Measurements from ENCODE around the gene DCANP1. TPM values are rescaled to one million over a fixed set of nuclear protein-coding genes. Genes with fewer than 3 reads are reported as not detected.

Gene DCANP1
- total and polyA plus RNA-seq, 2 donors (not counting 1 experiment from before 2014, with no cell fraction given), result not detected

- Mint-ChIP-seq H3K4me3 (no peak overlapping the region), H3K9me3 (ENCODE audit: insufficient read depth) (no peaks in the 10 kb centered on the region), H3K4me1 (no peaks in the 10 kb centered on the region), H3K27me3 (peaks cover 30% of the 10 kb centered on the region), H3K27ac (no peak overlapping the region)
- intact Hi-C loops (cut with micrococcal nuclease), result no loop called here
- TF ChIP-seq, protein P1, sequence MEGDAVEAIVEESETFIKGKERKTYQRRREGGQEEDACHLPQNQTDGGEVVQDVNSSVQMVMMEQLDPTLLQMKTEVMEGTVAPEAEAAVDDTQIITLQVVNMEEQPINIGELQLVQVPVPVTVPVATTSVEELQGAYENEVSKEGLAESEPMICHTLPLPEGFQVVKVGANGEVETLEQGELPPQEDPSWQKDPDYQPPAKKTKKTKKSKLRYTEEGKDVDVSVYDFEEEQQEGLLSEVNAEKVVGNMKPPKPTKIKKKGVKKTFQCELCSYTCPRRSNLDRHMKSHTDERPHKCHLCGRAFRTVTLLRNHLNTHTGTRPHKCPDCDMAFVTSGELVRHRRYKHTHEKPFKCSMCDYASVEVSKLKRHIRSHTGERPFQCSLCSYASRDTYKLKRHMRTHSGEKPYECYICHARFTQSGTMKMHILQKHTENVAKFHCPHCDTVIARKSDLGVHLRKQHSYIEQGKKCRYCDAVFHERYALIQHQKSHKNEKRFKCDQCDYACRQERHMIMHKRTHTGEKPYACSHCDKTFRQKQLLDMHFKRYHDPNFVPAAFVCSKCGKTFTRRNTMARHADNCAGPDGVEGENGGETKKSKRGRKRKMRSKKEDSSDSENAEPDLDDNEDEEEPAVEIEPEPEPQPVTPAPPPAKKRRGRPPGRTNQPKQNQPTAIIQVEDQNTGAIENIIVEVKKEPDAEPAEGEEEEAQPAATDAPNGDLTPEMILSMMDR (IDR thresholded peaks at IDR 0.05), result no peak
- TF ChIP-seq EZH2 (IDR thresholded peaks at IDR 0.05; ENCODE audit: borderline replicate concordance, insufficient read depth, low read depth, low read length, poor library complexity, severe bottlenecking), result no peak
- no peaks in the 10 kb centered on the region for H3K79me2 ChIP-seq (ENCODE audit: control insufficient read depth, insufficient read depth, low read length)
- H4K20me1 ChIP-seq (ENCODE audit: control insufficient read depth, insufficient read depth, low read length, poor library complexity, severe bottlenecking), result no peaks in the 10 kb centered on the region
- no peak overlapping the region for H2AFZ ChIP-seq (ENCODE audit: insufficient read depth, low read depth, low read length, poor library complexity, severe bottlenecking)
- WGBS (ENCODE audit: insufficient coverage), result 84% methylated on average over 14 of the region's 14 CpGs
- H3K9ac ChIP-seq (ENCODE audit: low read length), result no peak overlapping the region
- ChIA-PET CTCF (no interaction called here), POLR2A (no interaction called here)
- no peak for ATAC-seq (ENCODE audit: low read depth)
- no peak overlapping the region for H3K4me2 ChIP-seq (replicated peaks; ENCODE audit: low read depth, low read length, poor library complexity, severe bottlenecking)
- no peak overlapping the region for H3K27ac ChIP-seq (ENCODE audit: low read length in 2 of 2)
- no peaks in the 10 kb centered on the region for H3K4me1 ChIP-seq (ENCODE audit: control insufficient read depth in 2 of 2, insufficient read depth in 2 of 2, low read length in 2 of 2)
- no peak overlapping the region for H3K4me3 ChIP-seq (ENCODE audit: control extremely low read depth in 1 of 5, extremely low read depth in 1 of 5, insufficient read depth in 1 of 5, low read depth in 2 of 5, low read length in 4 of 5)
- peaks cover 0 to 3% (median 0%) of the 10 kb centered on the region in 4 experiments for H3K27me3 ChIP-seq (replicated peaks in 1 of 4; ENCODE audit: control extremely low read depth in 1 of 4, control insufficient read depth in 3 of 4, insufficient read depth in 4 of 4, low read length in 3 of 4)
- no peaks in the 10 kb centered on the region for H3K36me3 ChIP-seq (replicated peaks in 1 of 2; ENCODE audit: control extremely low read depth in 1 of 2, control insufficient read depth in 1 of 2, extremely low read depth in 1 of 2, insufficient read depth in 2 of 2, low read length in 1 of 2)
- no peaks in the 10 kb centered on the region for H3K9me3 ChIP-seq (ENCODE audit: control extremely low read depth in 1 of 3, control insufficient read depth in 2 of 3, insufficient read depth in 1 of 3, low read length in 2 of 3)
- no peak for DNase-seq
These were observed 30.5 kb upstream of the DCANP1 start for GRCh38 chr5:135477613-135478066.

DNA sequence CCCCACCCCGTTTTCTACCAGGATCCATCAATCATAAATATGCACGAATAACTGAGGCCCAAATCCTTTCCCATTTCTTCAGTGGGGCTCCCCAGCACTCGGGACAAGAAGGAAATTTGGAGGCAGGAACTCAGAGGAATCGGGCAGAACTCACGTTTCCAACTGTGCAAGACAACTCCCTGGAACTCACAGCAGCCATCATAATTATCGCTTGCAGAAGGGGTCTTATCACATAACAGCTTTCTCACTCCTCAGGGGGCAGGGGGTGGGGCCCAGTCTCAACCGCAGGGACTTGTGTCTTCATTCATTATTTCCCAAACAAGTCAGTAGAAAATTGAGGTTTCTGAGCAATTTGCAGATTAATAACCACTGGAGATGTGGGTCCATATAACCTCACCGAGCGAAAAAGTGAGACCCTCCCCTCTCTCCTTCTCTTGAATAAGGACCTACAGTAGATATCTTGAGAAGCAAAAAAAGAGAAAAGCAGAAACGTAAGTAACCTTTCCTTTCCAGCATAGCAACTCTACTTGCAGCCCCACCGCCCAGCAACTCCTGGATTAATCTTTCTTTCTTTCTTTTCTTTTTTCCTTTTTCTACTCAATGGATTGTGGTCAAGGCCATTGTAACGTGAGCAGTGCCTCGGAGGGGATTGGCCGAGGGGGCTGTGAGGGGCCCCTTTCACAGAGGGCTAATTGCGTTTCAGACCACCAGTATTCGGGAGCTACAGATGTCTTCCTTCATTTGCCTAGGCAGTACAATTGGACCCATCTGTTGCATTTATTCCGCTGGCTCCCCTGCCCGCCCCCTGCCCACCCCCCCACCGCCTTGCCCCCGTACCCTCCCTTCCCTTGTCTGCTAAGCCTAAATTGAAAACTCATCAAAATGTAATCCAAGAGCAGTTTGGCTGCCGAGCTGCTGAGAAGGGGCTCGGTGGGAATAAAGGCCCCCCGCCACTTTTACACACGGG lies 29.8 kb upstream of the DCANP1 start:
- ATAC-seq (ENCODE audit: low read depth), result no peak
- TF ChIP-seq EZH2 (IDR thresholded peaks at IDR 0.05; ENCODE audit: borderline replicate concordance, insufficient read depth, low read depth, low read length, poor library complexity, severe bottlenecking), result no peak
- TF ChIP-seq, protein P1 (IDR thresholded peaks at IDR 0.05), result no peak
- H3K9ac ChIP-seq (ENCODE audit: low read length), result no peak overlapping the region
- Mint-ChIP-seq H3K4me3 (no peak overlapping the region), H3K4me1 (no peaks in the 10 kb centered on the region), H3K9me3 (ENCODE audit: insufficient read depth) (no peaks in the 10 kb centered on the region), H3K27ac (no peak overlapping the region), H3K27me3 (peaks cover 30% of the 10 kb centered on the region)
- no peaks in the 10 kb centered on the region for H4K20me1 ChIP-seq (ENCODE audit: control insufficient read depth, insufficient read depth, low read length, poor library complexity, severe bottlenecking)
- POLR2A ChIA-PET, result no interaction called here
- no peak overlapping the region for H3K4me3 ChIP-seq (ENCODE audit: control extremely low read depth in 1 of 5, extremely low read depth in 1 of 5, insufficient read depth in 1 of 5, low read depth in 2 of 5, low read length in 4 of 5)
- no peak for DNase-seq
- H3K4me1 ChIP-seq (ENCODE audit: control insufficient read depth in 2 of 2, insufficient read depth in 2 of 2, low read length in 2 of 2), result no peaks in the 10 kb centered on the region
- 81% methylated on average over 12 of the region's 24 CpGs for WGBS (ENCODE audit: insufficient coverage)
- intact Hi-C loops (cut with micrococcal nuclease), result no loop called here
- peaks cover 0 to 3% (median 0%) of the 10 kb centered on the region in 4 experiments for H3K27me3 ChIP-seq (replicated peaks in 1 of 4; ENCODE audit: control extremely low read depth in 1 of 4, control insufficient read depth in 3 of 4, insufficient read depth in 4 of 4, low read length in 3 of 4)
- CTCF ChIA-PET, result interaction anchor here (1.2 kb wide), 1 partner anchor 89 kb away, joined by 3 read pairs; no protein-coding TSS in a partner anchor
- no peaks in the 10 kb centered on the region for H3K79me2 ChIP-seq (ENCODE audit: control insufficient read depth, insufficient read depth, low read length)
- no peak overlapping the region for H3K27ac ChIP-seq (ENCODE audit: low read length in 2 of 2)
- H3K4me2 ChIP-seq (replicated peaks; ENCODE audit: low read depth, low read length, poor library complexity, severe bottlenecking), result no peak overlapping the region
- no peak overlapping the region for H2AFZ ChIP-seq (ENCODE audit: insufficient read depth, low read depth, low read length, poor library complexity, severe bottlenecking)
- H3K36me3 ChIP-seq (replicated peaks in 1 of 2; ENCODE audit: control extremely low read depth in 1 of 2, control insufficient read depth in 1 of 2, extremely low read depth in 1 of 2, insufficient read depth in 2 of 2, low read length in 1 of 2), result no peaks in the 10 kb centered on the region
- no peaks in the 10 kb centered on the region for H3K9me3 ChIP-seq (ENCODE audit: control extremely low read depth in 1 of 3, control insufficient read depth in 2 of 3, insufficient read depth in 1 of 3, low read length in 2 of 3)

Measured in B cell (primary cell).